Kidney capillary endothelial cell (primary cell): ENCODE data around the gene ILK.

Experiments
- DNase-seq: peaks from one replicate; pipeline ENCODE4 v3.0.0-alpha.2; 2018; ENCODE audit warnings: low spot score

The ILK gene

DNA sequence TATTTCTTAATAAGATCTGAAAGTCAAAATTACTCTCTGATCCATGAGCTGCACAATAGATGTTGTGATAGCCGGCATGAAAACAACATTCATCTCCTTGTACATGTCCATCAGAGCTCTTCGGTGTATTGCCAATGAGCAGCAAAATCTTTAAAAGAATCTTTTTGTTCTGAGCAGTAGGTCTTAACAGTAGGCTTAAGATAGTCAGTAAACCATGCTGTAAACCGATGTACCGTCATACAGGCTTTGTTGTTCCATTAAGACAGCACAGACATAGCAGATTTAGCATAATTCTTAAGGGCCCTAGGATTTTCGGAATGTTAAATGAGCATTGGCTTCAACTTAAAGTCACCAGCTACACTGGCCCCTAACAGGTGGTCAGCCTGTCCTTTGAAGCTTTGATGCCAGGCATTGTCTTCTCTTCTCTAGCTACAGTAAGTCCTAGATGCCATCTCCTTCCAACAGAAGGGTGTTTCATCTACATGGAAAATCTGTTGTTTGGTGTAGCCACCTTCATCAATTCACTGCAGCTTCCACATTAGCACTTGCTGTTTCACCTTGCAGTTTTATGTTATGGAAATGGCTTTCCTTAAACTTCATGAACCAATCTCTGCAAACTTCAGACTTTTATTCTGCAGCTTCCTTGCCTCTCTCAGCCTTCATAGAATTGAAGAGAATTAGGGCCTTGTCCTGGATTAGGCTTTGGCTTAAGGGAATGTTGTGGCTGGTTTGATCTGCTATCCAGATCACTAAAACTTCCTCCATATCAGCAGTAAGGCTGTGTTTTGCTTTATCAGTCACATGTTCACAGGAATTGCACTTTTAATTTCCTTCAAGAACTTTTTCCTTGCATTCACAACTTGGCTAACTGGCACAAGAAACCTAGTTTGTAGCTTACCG is 28.5 kb upstream of the ILK start:
- DNase-seq, result no peak

DNA sequence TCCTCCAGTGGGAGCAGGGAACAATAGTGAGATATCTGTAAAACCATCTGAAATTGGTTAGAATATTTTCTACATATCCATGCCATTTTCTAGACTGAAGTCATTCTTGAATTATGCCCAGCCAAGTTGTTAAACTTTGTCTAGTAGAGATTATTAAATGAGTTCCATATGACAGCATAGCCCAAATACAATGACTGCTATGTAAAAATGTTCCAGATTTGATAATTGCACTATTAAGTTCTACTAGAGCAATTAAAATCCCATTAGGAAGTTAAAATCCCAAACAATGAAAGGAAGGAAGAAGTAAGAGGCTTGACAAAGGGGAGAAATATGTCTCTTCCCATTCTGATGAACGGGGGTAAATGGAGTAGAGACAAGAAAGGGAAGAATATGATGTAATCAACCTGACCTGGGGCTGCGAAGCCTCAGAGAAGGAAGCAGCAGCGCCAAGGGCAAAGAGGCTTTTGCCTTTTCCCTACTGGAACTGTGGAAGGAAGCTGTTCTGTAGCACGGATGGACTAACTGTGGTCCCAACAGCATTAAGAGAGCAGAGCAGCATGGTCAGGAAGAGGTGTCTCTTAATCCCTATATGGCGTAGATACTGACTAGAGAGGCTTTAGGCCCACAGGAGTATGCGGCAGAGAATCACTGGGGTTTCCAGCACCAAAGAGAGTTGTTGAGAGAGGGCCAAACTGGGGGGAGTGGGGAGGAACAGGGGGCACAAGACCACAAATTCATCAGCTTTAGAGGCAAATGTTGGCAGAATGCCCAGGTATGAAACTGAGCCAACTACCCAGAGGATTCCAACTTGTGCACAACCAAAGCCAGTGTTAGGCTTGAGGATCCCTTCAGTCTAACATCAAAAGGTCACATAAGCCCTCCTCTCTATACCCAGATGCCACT is 26.9 kb upstream of the ILK start:
- peak; percentile 35 for DNase-seq

DNA sequence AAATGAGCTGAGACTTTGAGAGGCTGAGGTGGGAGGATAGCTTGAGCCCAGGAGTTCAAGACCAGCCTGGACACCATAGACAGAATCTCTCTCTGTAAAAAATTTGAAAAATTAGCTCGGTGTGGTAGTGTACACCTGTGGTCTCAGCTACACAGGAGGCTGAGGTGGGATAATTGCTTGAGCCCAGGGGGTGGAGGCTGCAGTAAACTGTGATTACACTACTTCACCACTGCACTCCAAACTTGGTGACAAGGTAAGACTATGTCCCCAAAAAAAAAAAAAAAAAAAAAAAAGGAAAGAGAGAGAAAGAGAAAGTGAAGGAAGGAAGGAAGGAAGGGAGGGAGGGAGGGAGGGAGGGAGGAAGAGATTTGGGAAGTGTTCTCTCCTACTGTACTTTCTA is 25.4 kb upstream of the ILK start:
- DNase-seq, result no peak

DNA sequence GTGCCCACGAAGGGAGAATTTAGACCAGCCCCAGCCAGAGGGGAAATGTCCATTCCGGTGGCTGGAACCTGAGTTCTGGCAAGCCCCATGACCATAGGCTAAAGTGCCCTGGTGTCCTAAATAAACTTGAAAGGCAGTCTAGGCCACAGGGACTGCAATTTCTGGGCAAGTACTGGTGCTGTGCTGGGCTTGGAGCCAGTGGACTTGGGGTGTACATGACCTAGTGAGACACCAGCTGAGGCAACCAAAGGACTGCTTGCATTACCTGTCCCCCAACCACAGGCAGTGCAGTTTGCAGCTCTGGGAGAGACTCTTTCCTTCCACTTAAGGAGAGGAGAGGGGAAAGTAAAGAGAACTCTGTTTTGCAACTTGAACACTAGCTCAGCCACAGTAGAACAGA is 23.9 kb upstream of the ILK start:
- no peak for DNase-seq

DNA sequence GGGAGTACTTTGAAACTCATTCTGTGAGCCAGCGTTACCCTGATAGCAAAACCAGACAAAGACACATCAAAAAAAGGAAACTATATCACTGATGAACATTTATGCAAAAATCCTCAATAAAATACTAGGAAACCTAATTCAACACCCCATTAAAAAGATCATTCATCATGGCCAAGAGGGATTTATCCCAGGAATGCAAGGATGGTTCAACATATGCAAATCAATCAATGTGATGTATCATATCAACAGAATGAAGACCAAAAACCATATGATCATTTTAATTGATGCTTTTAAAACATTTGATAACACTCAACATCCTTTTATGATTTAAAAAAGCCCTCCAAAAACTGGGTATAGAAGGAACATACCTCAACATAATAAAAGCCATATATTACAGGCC is 20.0 kb upstream of the ILK start:
- DNase-seq, result no peak

DNA sequence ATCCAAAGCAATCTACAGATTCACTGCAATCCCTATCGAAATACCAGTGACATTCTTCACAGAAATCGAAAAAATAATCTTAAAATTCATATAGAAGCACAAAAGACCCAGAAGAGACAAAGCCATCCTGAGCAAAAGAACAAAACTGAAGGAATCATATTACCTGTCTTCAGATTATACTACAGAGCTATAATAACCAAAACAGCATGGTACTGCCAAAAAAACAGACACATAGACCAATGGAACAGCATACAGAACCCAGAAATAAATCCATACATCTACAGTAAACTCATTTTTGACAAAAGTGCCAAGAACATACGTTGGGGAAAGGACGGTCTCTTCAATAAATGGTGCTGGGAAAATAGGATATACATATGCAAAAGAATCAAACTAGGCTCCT is 19.0 kb upstream of the ILK start:
- no peak for DNase-seq

DNA sequence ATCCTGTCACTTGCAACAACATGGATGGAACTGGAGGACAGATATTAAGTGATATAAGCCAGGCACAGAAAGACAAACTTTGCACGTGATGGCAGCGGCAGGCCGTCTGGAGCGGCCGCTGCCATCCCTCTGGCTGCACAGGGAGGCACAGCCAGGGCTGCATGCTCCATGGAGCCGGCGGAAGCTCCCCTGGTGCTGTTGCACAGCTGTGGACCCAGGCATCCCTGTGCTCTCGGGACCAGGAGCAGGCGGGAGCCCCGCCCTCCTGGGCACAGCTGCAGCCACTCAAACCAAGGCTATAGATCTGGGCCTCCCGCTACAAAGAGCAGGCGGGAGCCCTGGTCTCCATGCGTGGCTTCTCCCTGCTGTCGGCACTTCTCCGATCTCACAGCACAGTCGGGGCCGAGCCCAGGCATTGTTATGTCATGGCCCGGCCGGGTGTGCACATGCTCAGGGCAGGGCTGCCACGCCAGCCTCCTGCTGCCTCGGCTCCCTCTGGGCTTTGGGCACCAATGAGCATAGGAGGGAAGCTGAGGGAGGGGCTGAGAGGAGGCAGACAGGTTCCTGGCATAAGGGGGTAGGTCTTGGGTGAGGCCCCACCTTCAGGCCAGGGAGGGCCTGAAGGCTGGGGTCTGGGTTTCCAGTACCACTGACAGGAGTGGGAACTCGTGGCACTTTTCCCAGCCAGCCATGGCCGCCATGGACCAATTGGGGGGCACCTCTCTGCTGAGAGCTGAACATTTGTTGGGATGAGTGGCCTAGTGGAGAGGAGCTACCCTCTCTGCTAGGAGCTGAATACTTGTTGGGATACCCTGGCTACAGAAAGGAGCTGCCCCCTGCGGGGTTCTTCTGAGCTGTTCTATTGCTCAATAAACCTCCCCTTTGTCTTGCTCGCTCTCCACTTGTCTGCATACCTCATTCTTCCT is 16.9 kb upstream of the ILK start:
- DNase-seq, result no peak

DNA sequence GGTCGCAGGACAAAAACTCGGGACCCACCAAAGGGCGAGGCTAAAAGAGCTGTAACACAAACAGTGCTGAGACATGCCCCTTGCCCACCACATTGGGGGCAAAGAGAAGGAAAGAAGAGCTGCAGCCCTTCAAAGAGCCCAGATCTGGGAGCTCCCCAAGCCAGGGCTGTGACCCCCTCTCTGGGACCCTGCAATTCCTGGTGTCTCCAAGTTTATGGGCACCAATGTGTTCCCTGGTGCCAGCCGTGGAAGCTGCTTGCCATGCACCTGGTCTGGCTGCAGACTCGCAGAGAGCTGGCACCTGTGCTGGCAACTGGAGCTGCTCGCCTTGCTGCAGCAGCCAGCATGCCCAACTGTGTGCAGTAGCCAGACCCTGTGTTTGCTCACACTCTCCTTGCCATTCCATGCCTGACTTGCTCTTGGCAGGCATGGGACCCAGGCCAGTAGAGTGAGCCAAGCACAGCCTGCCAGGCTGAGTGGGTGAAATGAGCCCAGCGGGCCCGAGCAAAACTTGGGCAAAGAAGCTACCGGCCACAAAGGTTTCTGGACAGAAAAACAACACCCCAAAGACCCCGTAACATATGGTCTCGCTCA is 16.1 kb upstream of the ILK start:
- DNase-seq, result no peak

DNA sequence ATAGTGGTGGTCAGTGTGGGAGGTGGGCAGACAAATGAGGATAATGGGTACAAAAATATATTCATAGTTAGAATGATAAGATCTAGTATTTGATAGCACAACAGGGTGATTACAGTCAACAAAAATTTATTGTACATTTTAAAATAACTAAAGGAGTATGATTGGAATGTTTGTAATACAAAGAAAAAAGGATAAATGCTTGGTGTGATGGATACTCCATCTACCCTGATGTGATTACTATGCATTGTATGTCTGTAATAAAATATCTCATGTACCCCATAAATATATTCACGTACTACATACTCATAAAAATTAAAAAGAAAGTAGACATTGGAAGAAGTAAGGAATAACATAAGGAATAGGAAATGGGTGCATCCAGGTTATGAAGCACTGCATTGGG is 15.6 kb upstream of the ILK start:
- no peak for DNase-seq

DNA sequence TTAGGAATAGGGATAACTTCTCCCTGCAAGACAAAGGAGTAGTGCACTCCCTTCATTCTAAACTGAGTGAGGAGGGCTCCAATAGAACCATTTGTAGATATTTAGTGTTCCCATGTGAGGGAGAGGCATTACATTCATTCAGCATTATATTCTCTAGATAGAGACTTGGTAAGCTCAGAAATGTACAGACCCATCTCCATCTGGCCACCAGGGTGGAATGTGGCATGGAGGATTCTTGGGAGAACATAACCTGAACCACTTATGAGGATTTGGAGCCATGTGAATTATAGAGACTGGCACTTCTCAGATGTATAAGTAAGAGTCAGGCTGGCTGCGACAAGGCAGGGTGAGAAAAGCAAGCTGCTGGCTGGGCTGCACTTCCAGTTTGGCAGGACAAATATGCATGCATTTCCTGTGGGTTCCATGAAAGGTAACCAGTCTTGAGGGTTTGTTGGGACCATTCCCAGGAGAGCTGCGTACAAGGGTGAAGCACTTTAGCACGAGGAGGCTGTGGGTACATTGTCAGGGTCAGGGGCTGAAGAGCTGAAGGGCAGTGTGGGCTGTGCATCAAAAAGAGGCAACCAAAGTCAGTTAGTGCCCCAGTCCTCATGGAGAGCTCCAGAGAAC is 9.3 kb upstream of the ILK start:
- no peak for DNase-seq

DNA sequence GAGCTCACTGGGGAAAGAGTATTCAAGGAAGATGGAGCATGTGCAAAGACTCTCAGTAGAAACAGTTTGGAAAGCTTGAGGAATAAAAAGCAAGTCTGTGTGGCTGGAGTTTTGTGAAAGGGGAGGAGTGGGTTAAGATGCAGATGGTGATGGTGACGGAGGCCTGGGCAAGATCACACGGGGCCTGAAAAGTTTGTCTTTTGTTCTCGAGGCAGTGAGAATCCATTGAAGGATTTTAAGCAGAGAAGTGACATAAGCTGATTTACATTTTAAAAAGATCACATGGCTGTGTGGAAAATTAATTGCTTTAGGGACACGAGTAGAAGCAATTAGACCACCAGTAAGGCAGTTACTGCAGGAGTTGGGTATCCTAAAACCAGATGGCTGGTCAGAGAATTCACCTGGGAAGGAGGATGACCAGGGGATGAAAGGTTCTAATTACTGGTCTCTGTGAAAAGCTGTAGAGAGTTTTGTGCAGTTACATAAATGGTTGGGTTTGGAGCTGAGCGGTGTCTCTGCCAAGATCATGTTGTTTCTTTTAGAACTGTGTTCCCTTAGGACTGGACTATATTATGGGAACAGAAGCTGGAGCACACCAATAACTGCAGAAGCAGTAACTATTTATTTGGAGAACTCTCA is 7.2 kb upstream of the ILK start:
- DNase-seq, result no peak

DNA sequence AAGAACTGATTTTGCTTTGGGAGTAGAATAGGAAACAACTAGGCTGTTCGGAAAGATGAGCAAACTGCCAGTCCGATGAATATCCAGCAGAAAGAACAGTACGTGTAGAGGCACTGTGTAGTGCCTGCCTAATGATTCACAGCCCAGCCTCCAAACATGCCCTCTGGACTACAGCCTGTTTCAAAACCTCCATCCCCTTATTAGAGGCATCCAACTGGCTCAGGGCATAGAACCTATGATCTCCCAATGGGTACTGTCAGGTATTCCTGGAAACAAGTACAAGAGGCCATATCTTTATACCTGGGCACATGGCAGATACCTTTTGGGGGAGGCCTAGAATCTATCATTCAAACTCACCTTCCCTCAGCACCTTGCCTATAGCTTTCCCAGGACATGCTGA is 5.0 kb upstream of the ILK start:
- no peak for DNase-seq

DNA sequence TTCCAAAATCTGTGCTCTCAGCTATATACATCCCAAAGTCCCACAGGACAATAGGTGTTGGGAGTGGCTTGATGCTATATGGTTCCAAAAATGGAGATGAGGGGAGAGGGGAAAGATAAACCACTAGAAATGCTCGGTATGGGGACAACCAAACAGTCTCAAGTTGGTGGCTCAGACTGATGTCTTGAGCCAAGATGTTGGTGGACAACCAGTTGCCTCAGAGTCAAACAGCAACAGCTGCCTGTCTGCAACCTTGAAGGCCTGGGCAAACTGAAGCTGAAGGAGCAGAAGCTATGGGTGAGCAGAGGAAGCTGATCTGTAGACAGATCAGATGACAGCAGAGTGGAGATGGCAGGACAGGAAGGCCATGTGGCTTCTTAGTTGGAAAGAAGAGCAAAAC is 4.1 kb upstream of the ILK start:
- DNase-seq, result no peak

DNA sequence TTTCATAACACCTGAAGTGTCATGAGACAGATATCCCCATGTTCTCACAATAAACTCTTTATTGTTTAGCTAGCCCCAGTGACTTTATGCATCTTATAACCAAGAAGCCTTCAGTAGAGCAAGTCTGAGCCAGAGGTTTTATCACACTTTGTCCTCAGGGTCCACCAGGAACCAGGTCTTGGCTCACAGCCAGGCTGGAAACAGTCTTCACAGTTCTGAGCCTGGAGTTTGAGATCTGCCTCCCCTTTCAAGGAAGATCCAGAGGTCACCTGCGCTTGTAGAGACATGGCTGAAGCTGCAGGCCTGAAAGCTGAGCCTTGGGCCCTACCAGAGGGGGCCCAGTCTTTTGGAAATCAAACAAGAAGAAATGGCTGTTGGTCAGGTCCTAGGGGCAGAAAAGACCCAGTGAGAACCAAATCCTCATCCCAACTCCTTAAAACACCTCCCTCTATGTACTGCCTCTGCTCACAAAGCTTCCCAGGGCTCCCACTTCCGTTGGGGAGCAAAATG is 3.6 kb upstream of the ILK start:
- no peak for DNase-seq

DNA sequence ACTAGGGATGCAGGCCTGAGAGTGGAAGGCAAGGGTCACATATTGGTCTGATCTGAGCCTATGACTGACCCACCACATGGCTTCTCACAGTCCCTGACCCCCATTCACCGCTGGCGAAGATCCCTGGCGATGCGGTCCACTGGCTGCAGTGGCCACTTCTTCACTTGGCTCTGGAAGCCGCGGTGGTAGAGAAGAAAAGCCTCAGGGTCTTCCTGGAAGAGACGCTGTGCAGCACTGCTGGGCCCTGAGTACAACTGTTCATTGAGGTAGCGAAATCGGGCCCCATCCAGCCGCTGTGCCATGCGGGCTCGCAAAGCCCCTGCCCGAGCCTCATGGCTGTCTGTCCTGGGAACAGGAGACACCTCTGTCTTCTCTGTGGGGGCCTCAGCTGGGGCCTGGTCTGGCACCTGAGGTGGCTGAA is 2.5 kb upstream of the ILK start:
- DNase-seq, result no peak

DNA sequence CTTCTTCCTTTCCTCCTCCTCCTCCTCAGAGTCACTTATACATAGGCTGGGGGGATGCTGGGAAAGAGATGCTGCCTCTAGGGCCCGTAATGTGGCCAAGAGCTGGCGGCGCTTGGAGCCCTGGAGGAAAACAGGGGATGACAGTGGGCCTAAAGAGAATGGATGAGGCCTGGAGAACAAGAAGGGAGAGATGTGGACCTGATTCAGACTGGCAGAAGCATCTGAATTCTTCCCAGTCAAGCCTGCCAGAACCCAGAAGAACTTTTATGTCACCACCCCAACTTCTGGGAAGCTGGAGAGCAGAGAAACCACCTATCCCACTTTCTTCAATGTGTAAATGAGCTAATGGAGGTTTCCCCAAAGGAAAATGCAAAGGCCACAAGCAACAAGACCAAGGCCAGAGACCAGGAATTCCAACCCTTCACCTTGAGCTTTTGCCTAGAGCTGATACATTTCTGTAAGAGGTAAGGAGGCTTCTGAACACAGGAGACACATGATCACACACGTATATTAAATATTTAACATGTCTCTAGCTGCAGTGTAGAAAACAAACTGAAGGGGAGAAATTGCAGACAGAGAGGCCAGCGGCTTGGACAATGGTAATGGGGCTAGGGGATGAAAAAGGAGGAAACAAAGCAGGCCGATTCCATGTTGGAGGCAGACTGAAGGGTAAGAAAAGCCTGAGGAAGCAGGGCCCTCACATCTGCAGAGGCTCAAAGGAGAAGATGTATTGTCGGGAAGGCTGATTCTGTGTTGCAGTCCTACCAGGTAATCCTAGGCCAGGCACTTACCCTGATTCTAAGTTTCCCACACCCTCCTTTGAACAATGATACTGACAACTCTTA is 1.3 kb upstream of the ILK start:
- DNase-seq, result no peak

DNA sequence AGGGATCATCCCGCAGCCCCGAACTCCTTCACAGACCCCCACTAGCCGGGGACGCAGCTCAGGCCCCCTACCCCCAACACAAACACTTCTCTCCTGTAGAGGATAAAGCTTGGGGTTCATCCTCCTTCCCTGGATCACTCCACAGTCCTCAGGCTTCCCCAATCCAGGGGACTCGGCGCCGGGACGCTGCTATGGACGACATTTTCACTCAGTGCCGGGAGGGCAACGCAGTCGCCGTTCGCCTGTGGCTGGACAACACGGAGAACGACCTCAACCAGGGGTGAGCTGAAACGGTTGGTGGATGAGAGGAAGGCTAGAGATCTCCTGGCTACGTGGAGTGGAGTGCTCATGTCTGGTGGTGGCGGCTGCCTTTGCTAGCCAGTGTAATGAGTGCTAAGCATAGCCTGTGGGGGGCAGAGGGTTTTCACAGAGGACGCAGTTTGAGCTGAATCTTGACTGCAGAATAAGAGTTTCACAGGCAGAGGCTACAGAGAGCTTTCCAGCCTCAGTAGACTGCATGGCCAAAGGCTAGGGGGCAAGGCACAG is 580 bp downstream of the ILK start:
- DNase-seq, result no peak

DNA sequence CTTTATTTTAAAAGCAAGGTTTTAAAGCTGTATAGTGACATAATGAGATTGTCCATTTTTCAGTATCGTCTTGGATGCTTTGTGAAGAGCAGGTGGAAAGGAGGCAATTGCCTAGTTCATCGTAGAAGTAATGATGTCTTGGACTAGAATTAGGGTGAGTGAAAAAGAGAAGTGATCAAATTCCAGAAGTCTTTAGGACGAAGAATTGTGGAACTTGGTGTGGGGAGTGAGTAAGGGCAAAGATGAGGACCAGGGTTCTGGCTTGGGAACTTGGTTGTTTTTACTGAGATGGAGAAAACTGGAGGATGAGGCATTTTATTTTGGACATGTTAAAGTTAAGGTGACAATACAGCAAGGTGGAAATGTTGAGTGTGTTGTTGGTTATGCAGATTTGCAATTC is 1.2 kb downstream of the ILK start:
- DNase-seq, result no peak

DNA sequence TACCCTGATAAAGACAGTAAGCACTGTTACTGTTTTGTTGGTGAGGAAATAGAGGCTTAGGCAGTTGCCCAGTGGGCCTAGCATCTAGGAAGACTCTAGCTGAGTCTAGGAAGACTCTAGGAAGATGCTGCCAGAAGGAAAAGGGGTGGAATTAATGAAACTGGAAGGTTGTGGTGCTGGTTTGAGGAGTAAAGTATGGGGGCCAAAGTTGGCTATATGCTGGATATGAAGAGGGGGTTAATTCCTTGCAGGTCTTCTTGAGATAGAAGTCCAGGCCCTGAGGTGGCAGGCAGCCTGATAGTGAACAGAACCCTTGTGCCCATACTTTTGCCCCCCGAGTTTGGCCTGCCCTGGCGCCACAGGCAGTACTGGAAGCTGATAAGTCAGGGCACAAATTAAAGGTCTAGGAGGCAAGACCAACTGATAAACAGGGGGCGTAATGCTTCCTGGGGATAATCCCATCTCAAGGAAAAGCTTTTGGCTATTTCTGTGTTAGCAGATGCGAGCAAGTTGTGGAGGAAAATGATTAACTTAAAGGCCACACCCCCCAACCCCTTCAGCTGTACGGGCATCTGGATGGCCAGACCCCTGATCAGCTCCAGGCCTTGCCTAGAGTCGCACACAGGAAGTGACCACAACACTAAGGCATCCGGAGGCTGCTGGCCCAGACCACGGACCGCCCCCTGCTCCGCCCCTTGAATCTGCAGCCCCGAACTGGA is 3.1 kb downstream of the ILK start:
- DNase-seq, result peak; percentile 96
